CD14-positive monocyte (primary cell): ENCODE data around the gene BACE2. TPM values are rescaled to one million over a fixed set of nuclear protein-coding genes. Genes with fewer than 3 reads are reported as not detected.
"Not testable (repeated sequence)": the region's sequence is repeated elsewhere in the genome, so short reads cannot be mapped to it uniquely, and the experiment has no call there.

Experiments
- DNase-seq, 3 donors: peaks; one replicate each; pipeline ENCODE4 v3.0.0-alpha.2; 2011 to 2022
- H2AFZ ChIP-seq: 2 replicates; pipeline ENCODE4 v1.6.0; 2012; ENCODE audit warnings: mild to moderate bottlenecking, low read depth, low read length, inconsistent platforms; ENCODE audit not compliant: insufficient read depth, poor library complexity, severe bottlenecking
- H3K27ac ChIP-seq, 2 donors: 1 replicate in 1 of 2; 2 replicates in 1 of 2; pipeline ENCODE4 v1.5.1; 2012 to 2013; ENCODE audit warnings: low read length in 2 of 2, control low read depth in 1 of 2, inconsistent platforms in 1 of 2, low read depth in 1 of 2, mild to moderate bottlenecking in 1 of 2
- H3K27me3 ChIP-seq, 2 donors: one replicate each; pipeline versions ENCODE4 v1.6.0 to v1.6.1; 2011 to 2013; ENCODE audit warnings: low read length in 2 of 2; ENCODE audit not compliant: control insufficient read depth in 2 of 2, insufficient read depth in 2 of 2
- H3K36me3 ChIP-seq, 2 donors: replicated peaks in 1 of 2; 1 replicate in 1 of 2; 2 replicates in 1 of 2; pipeline versions ENCODE4 v1.5.1 to v1.6.1; 2012 to 2013; ENCODE audit warnings: low read length in 2 of 2, control low read depth in 1 of 2, inconsistent platforms in 1 of 2, mild to moderate bottlenecking in 1 of 2; ENCODE audit not compliant: insufficient read depth in 2 of 2, control insufficient read depth in 1 of 2
- H3K4me1 ChIP-seq, 2 donors: 1 replicate in 1 of 2; 2 replicates in 1 of 2; pipeline versions ENCODE4 v1.5.1 to v1.6.1; 2012 to 2013; ENCODE audit warnings: low read length in 2 of 2, control low read depth in 1 of 2, inconsistent platforms in 1 of 2, mild to moderate bottlenecking in 1 of 2, moderate library complexity in 1 of 2; ENCODE audit not compliant: insufficient read depth in 2 of 2, control insufficient read depth in 1 of 2
- H3K4me2 ChIP-seq: replicated peaks from 2 replicates; pipeline ENCODE3; 2012; ENCODE audit warnings: low read length, moderate library complexity, mild to moderate bottlenecking; ENCODE audit not compliant: poor library complexity, severe bottlenecking; ENCODE audit errors: extremely low read depth
- H3K4me3 ChIP-seq, 3 experiments: fragments of 200-600 bp in 1 of 3; sonication (generic) in 1 of 3; replicated peaks in 1 of 3; 1 replicate in 2 of 3; 2 replicates in 1 of 3; pipeline ENCODE4 v1.5.1; 2011 to 2013; ENCODE audit warnings: low read length in 3 of 3, mild to moderate bottlenecking in 3 of 3, control low read depth in 2 of 3, low read depth in 2 of 3, inconsistent platforms in 1 of 3, moderate library complexity in 1 of 3
- H3K79me2 ChIP-seq: 2 replicates; pipeline ENCODE4 v1.6.0; 2012; ENCODE audit warnings: mild to moderate bottlenecking, control low read depth, inconsistent platforms, low read length, moderate library complexity; ENCODE audit not compliant: insufficient read depth
- H3K9ac ChIP-seq: 2 replicates; pipeline ENCODE4 v1.6.0; 2017; ENCODE audit warnings: low read length, mild to moderate bottlenecking; ENCODE audit not compliant: insufficient read depth, poor library complexity, severe bottlenecking
- H3K9me3 ChIP-seq, 2 donors: replicated peaks in 1 of 2; 1 replicate in 1 of 2; 2 replicates in 1 of 2; pipeline versions ENCODE4 v1.5.1 to v1.6.1; 2012 to 2013; ENCODE audit warnings: low read length in 2 of 2, control low read depth in 1 of 2; ENCODE audit not compliant: control insufficient read depth in 1 of 2, insufficient read depth in 1 of 2
- H4K20me1 ChIP-seq: 2 replicates; pipeline ENCODE4 v1.6.0; 2012; ENCODE audit warnings: mild to moderate bottlenecking, low read length, control low read depth, moderate library complexity; ENCODE audit not compliant: insufficient read depth
- H3K27ac Mint-ChIP-seq, 7 donors: one replicate each; pipeline ENCODE4 v1.8.0; 2020; ENCODE audit warnings: mild to moderate bottlenecking in 7 of 7, mixed read lengths in 7 of 7, moderate library complexity in 6 of 7, inconsistent platforms in 2 of 7
- H3K27me3 Mint-ChIP-seq, 3 donors: one replicate each; pipeline ENCODE4 v1.8.0; 2021 to 2022; ENCODE audit warnings: low read depth in 3 of 3, mild to moderate bottlenecking in 3 of 3, mixed read lengths in 3 of 3, moderate library complexity in 3 of 3, inconsistent platforms in 1 of 3
- H3K36me3 Mint-ChIP-seq, 2 donors: one replicate each; pipeline ENCODE4 v1.8.0; 2020; ENCODE audit warnings: mixed read lengths in 2 of 2, inconsistent platforms in 1 of 2, mild to moderate bottlenecking in 1 of 2
- H3K4me1 Mint-ChIP-seq: one replicate; pipeline ENCODE4 v1.8.0; 2020; ENCODE audit warnings: mild to moderate bottlenecking, mixed read lengths
- H3K4me3 Mint-ChIP-seq, 2 donors: one replicate each; pipeline ENCODE4 v1.8.0; 2020; ENCODE audit warnings: mild to moderate bottlenecking in 2 of 2, mixed read lengths in 2 of 2, moderate library complexity in 1 of 2
- H3K9me3 Mint-ChIP-seq, 7 donors: one replicate each; pipeline ENCODE4 v1.8.0; 2020 to 2022; ENCODE audit warnings: mixed read lengths in 7 of 7, mild to moderate bottlenecking in 6 of 7, moderate library complexity in 6 of 7, inconsistent platforms in 2 of 7
- WGBS: methylation state at CpG from one replicate; pipeline ENCODE4 v1.1.5; 2013; ENCODE audit warnings: missing lambda C conversion rate; ENCODE audit not compliant: insufficient coverage; 5-methylcytosine and 5-hydroxymethylcytosine counted together
- intact Hi-C, 2 donors: fragments of 100-400 bp; cut with micrococcal nuclease; formaldehyde crosslinking; loops; one replicate each; pipeline versions ENCODE4 v1.15.0 to v1.15.1; 2023
- polyA plus RNA-seq, 3 donors: library from polyadenylated mRNA; depleted of rRNA in 1 of 3; unstranded in 2 of 3; stranded (reverse) in 1 of 3; fragments of 300-500 nt in 2 of 3; fragments of >200 nt in 1 of 3; fragmentation: Illumina TruSeq in 2 of 3; gene quantifications; 1 replicate in 2 of 3; 2 replicates in 1 of 3; pipeline ENCODE4 v1.2.3, GENCODE V29; 2012 to 2021
- TF ChIP-seq, protein P1 (sequence below): fragments of 200-600 bp; IDR thresholded peaks from one replicate; pipeline ENCODE4 v1.8.0; 2022; ENCODE audit warnings: antibody characterized with exemption, mild to moderate bottlenecking

The BACE2 gene
- polyA plus RNA-seq, 3 donors = 0.05 to 0.26 TPM; not detected in 1

DNA sequence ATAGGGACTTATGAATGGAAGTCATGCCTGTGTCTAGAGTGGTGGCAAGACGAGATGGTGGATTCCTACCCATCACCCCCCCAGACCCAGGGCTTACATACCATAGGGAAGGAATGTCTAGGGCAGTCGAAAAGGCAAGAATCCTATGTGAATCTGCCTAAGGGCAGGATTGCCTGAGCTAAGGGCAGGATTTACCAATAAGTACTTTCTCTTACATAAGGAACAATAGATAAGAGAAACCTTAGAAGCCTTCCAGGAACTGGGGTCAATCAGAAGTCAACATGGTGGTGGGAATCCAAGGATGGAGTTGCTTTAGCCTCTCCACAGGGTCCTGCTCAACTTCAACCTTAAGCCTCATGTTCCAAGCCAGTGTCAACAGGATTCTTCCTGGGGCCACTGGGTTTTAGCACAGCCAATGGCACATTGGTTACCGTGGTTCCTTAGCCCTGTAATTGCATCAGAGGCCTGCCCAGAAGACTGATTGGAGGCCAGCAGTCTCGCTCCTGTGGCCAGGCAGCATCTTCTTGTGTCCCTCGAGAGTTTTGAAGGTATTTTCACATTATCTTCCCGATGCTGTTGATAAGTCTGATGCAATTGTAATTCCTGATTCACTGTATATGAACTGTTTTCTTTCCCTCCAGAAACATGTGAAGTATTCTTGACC is 20.7 kb downstream of the BACE2 start:
- Histone ChIP-seq H3K79me2 (no peaks in the 10 kb centered on the region), H3K27ac (no peak overlapping the region), H3K27me3 (no peaks in the 10 kb centered on the region), H3K36me3 (no peaks in the 10 kb centered on the region), H4K20me1 (no peaks in the 10 kb centered on the region), H3K4me1 (no peaks in the 10 kb centered on the region), H3K9me3 (peaks cover 16 to 21% of the 10 kb centered on the region in 2 donors), H2AFZ (no peak overlapping the region), H3K9ac (no peak overlapping the region), H3K4me3 (no peak overlapping the region), H3K4me2 (no peak overlapping the region)
- TF ChIP-seq, protein P1, sequence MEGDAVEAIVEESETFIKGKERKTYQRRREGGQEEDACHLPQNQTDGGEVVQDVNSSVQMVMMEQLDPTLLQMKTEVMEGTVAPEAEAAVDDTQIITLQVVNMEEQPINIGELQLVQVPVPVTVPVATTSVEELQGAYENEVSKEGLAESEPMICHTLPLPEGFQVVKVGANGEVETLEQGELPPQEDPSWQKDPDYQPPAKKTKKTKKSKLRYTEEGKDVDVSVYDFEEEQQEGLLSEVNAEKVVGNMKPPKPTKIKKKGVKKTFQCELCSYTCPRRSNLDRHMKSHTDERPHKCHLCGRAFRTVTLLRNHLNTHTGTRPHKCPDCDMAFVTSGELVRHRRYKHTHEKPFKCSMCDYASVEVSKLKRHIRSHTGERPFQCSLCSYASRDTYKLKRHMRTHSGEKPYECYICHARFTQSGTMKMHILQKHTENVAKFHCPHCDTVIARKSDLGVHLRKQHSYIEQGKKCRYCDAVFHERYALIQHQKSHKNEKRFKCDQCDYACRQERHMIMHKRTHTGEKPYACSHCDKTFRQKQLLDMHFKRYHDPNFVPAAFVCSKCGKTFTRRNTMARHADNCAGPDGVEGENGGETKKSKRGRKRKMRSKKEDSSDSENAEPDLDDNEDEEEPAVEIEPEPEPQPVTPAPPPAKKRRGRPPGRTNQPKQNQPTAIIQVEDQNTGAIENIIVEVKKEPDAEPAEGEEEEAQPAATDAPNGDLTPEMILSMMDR = no peak
- no peak for DNase-seq
- Mint-ChIP-seq H3K4me1 (no peaks in the 10 kb centered on the region), H3K9me3 (peaks cover 13 to 44% (median 25%) of the 10 kb centered on the region in 7 donors), H3K27ac (no peak overlapping the region), H3K27me3 (peaks cover 0 to 9% (median 3%) of the 10 kb centered on the region in 3 donors), H3K36me3 (no peaks in the 10 kb centered on the region), H3K4me3 (no peak overlapping the region)
- 95% methylated on average over 3 of the region's 6 CpGs for WGBS
- intact Hi-C loops = no loop called here

DNA sequence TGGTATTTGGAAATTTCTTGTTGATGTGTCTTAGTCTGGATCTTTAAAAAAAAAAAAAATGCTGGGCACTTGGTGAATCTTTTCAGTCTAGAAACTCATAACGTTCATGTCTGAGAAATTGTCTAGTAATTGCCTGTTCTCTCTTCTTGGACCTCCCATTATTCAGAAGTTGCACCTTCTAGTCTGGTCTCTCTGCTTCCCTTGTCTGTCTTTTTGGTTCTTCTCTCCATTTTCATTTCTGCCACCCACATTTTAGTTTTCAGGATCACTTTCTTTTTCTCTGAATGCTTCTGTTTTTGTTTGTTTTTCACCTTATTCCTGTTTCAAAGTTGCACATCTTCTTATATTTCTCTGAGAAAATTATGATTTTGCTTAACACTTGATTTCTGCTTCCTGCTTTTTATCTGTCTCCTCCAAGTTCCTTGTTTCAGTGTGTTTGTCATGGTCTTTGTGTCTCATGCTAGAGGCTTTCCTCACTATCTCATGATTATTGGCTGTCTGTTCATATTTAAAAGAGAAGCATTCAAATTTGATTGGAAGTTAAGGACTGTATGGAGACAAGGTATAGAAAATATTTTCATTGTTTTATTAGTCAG is 21.3 kb downstream of the BACE2 start:
- no peaks in the 10 kb centered on the region for H3K4me1 Mint-ChIP-seq
- Histone ChIP-seq H3K4me3 (no peak overlapping the region), H3K79me2 (no peaks in the 10 kb centered on the region), H3K4me1 (no peaks in the 10 kb centered on the region), H3K4me2 (no peak overlapping the region), H3K27me3 (no peaks in the 10 kb centered on the region), H4K20me1 (no peaks in the 10 kb centered on the region), H3K9me3 (peaks cover 12 to 21% of the 10 kb centered on the region in 2 donors), H3K27ac (no peak overlapping the region), H3K9ac (no peak overlapping the region), H3K36me3 (no peaks in the 10 kb centered on the region), H2AFZ (no peak overlapping the region)
- H3K4me3 Mint-ChIP-seq = no peak overlapping the region
- intact Hi-C loops = no loop called here
- DNase-seq = no peak
- WGBS = 60% methylated on average over 1 of the region's 1 CpG
- no peak overlapping the region for H3K27ac Mint-ChIP-seq
- TF ChIP-seq, protein P1 = no peak
- H3K9me3 Mint-ChIP-seq = peaks cover 13 to 44% (median 22%) of the 10 kb centered on the region in 7 donors
- H3K36me3 Mint-ChIP-seq = no peaks in the 10 kb centered on the region
- peaks cover 0 to 9% (median 3%) of the 10 kb centered on the region in 3 donors for H3K27me3 Mint-ChIP-seq

- intact Hi-C loops, H4K20me1 ChIP-seq, H3K27me3 Mint-ChIP-seq, H3K4me3 Mint-ChIP-seq, H3K9ac ChIP-seq, H3K27ac ChIP-seq, H3K4me3 ChIP-seq, H3K79me2 ChIP-seq, H2AFZ ChIP-seq, H3K4me1 ChIP-seq, H3K27me3 ChIP-seq, H3K36me3 Mint-ChIP-seq, H3K4me2 ChIP-seq, H3K4me1 Mint-ChIP-seq, H3K36me3 ChIP-seq, H3K27ac Mint-ChIP-seq, DNase-seq: not testable (repeated sequence)
- H3K9me3 Mint-ChIP-seq = peaks cover 7 to 30% (median 16%) of the 10 kb centered on the region in 7 donors
- peaks cover 10 to 12% of the 10 kb centered on the region in 2 donors for H3K9me3 ChIP-seq
- 81% methylated on average over 3 of the region's 4 CpGs for WGBS
Measured at GRCh38 chr21:41192552-41192951, 24.6 kb downstream of the BACE2 start.
